ENCODE results near the gene SAMMSON.

The SAMMSON gene

GRCh38 chr3:70078778-70079177 is 79.2 kb downstream of the SAMMSON start (continued):
- no peak for TF ChIP-seq ZNF692 (tag by site-specific recombination; IDR thresholded peaks at IDR 0.05)
- TF ChIP-seq ZNF248 (tag by site-specific recombination; IDR thresholded peaks at IDR 0.05), result no peak
- TF ChIP-seq SP7 (tag by site-specific recombination; IDR thresholded peaks at IDR 0.05), result no peak
- no peak for TF ChIP-seq GLIS1 (tag by site-specific recombination; IDR thresholded peaks at IDR 0.05)
- no peak for TF ChIP-seq ZBTB11 (tag by site-specific recombination; conservative IDR thresholded peaks at IDR 0.05; ENCODE audit: low read depth)
- TF ChIP-seq ZNF626 (tag by site-specific recombination; IDR thresholded peaks at IDR 0.05), result no peak

- Histone ChIP-seq H3K4me3 (ENCODE audit: low read depth, low read length) (no peak overlapping the region), H3K36me3 (ENCODE audit: control insufficient read depth in 2 of 2, insufficient read depth in 1 of 2, low read length in 2 of 2) (no peaks in the 10 kb centered on the region), H3K9me3 (ENCODE audit: control insufficient read depth, insufficient read depth, low read depth, low read length) (no peaks in the 10 kb centered on the region), H3K27ac (ENCODE audit: extremely low read depth, low read depth, low read length) (no peak overlapping the region), H3K4me1 (ENCODE audit: control insufficient read depth, insufficient read depth, low read length) (no peaks in the 10 kb centered on the region)
- TF ChIP-seq FEZF1 (tag by site-specific recombination; IDR thresholded peaks at IDR 0.05) (no peak), ZNF660 (tag by site-specific recombination; IDR thresholded peaks at IDR 0.05) (no peak), ZNF132 (tag by site-specific recombination; IDR thresholded peaks at IDR 0.05; ENCODE audit: borderline replicate concordance) (no peak), ZSCAN4 (tag by site-specific recombination; IDR thresholded peaks at IDR 0.05) (no peak)
- CTCF ChIA-PET, result no interaction called here
- POLR2A ChIA-PET, result no interaction called here
These were observed 86.1 kb downstream of the SAMMSON start for GRCh38 chr3:70085613-70086012.

GRCh38 chr3:70086336-70086735 is 86.8 kb downstream of the SAMMSON start:
- TF ChIP-seq ZNF266 (tag by site-specific recombination; IDR thresholded peaks at IDR 0.05; ENCODE audit: low read depth) (no peak), ZNF585B (tag by site-specific recombination; IDR thresholded peaks at IDR 0.05) (no peak), ZNF2 (tag by site-specific recombination; IDR thresholded peaks at IDR 0.05) (no peak), ZNF221 (tag by site-specific recombination; IDR thresholded peaks at IDR 0.05; ENCODE audit: borderline replicate concordance) (no peak), ZNF776 (tag by site-specific recombination; IDR thresholded peaks at IDR 0.05; ENCODE audit: borderline replicate concordance) (no peak), ZNF791 (tag by site-specific recombination; IDR thresholded peaks at IDR 0.05) (no peak), GFI1B (tag by site-specific recombination; IDR thresholded peaks at IDR 0.05) (no peak), KLF1 (tag by site-specific recombination; IDR thresholded peaks at IDR 0.05) (no peak), ZBTB6 (tag by site-specific recombination; IDR thresholded peaks at IDR 0.05) (no peak), YY2 (tag by site-specific recombination; IDR thresholded peaks at IDR 0.05) (no peak), ZNF629 (tag by site-specific recombination; IDR thresholded peaks at IDR 0.05) (no peak), ZBTB1 (tag by site-specific recombination; IDR thresholded peaks at IDR 0.05) (no peak), ZNF214 (tag by site-specific recombination; IDR thresholded peaks at IDR 0.05; ENCODE audit: borderline replicate concordance) (no peak)
- Histone ChIP-seq H3K4me3 (ENCODE audit: low read depth, low read length) (no peak overlapping the region), H3K36me3 (ENCODE audit: control insufficient read depth in 2 of 2, insufficient read depth in 1 of 2, low read length in 2 of 2) (no peaks in the 10 kb centered on the region), H3K27ac (ENCODE audit: extremely low read depth, low read depth, low read length) (no peak overlapping the region), H3K4me1 (ENCODE audit: control insufficient read depth, insufficient read depth, low read length) (no peaks in the 10 kb centered on the region), H3K9me3 (ENCODE audit: control insufficient read depth, insufficient read depth, low read depth, low read length) (no peaks in the 10 kb centered on the region)
- ChIA-PET CTCF (interaction anchor here (1.1 kb wide), 1 partner anchor 22 kb away, joined by 4 read pairs; no protein-coding TSS in a partner anchor), POLR2A (no interaction called here)
